Measurements from ENCODE around the gene PIP5K1B.

Gene PIP5K1B

DNA sequence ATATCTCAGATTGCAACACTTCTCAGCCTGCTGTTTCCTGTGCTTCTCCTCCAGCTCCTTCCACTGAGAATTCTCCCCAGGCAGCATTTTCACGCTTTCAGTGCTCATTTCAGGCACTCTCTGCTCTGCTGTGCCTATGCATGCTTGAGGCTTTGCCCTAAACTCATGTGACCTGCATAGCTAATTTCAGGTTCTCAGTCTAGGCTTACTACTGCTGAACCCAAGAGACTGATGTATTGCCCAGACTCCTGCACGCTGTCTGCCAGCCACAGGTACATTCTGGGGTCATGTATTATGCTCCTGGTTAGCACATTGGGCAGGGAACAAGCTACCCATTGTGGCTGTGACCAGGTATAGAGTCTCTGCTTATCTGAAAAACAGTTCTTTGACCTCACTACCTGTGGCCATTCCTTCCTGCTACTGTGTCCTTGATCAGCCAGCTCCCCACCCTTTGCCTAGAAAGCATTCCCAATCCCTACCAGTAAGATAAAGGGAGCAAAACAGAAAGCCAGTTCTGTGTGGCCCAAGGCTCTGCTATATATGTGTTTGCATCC is 34.7 kb downstream of the PIP5K1B start:
- DNase-seq, result no peak

DNA sequence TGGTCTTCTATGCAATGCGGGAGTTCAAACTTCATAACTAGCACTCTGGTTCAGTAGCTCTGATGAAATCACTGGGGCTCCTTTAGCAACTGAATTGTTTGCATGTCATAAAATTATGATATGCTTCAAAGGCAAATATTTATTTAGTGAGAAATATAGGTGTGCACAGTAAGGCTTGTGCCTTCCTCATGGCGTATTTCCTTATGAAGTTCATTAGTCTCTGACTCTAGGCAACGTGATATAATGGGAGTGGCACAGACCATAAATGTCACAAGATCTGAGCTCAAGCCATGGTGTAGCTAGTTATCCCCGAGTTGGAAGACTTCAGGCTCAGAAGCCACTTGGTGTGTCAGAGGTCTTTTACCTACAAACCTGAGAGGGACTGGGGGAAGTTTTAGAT is 35.5 kb downstream of the PIP5K1B start:
- no peak for DNase-seq

DNA sequence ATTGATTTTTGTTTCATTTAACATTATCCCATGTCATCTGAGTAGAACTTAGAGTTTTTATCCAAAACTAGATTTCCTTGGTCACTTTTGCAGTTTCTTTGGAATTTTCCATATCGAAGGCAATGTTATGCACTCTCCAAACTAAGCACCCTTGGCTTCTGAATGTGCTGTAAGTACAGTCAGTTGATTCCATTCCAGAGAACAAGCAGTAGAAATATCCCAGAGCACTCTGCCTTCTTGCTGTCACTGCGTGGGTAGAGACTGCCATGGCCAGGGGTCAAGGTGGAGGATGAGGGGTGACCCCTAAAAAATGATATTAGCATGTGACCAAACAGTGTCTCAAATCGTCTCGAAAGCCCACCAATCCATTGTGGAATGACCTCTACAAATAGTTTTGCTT is 36.2 kb downstream of the PIP5K1B start:
- DNase-seq, result no peak

DNA sequence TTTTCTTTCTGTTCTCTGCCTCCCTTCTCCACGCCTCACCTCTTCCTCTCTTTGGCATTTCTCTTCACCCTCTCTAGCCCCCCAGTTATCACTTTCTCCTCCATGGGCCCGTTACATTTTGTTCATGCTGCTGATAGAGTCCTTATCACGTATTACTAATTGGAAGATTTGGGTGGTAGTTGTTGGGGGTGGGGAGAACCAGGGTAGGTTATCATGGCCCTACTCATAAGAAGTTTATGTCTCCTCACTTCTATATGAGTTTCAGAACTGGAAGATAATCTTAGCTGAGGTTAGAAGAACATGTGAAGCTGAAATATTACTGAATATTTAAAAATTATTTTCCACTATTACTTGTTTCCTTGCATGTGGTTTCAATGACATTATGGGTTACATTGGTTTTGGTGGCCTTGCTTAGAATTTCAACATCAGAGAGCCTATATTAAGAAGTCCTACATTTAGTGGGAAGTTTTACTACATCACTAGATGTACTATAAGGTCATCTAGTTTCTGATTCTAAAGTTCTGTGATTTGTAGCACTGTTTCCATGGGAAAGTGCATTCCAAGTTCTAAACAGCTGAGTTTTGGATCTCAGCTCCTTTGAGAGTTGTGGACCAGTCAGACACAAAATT is 36.8 kb downstream of the PIP5K1B start:
- DNase-seq, result no peak

DNA sequence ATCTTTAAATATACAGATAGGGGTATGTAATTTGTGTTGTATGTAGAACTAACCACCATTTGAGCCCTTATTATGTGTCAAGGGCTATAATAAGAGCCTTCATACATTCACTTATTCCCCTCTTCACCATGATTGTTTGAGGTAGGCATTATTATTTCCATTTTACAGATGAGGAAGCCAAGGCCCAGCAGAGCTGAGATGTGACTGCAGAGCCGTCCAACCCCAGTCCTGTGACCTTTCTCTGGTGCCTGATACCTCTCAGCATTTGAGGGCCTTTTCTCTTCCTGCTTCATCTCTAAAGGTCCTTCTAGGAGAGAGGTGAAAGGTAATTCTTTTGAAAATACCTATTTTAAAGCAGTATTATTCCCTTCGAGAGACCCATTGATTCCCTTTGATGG is 37.3 kb downstream of the PIP5K1B start:
- DNase-seq, result no peak

DNA sequence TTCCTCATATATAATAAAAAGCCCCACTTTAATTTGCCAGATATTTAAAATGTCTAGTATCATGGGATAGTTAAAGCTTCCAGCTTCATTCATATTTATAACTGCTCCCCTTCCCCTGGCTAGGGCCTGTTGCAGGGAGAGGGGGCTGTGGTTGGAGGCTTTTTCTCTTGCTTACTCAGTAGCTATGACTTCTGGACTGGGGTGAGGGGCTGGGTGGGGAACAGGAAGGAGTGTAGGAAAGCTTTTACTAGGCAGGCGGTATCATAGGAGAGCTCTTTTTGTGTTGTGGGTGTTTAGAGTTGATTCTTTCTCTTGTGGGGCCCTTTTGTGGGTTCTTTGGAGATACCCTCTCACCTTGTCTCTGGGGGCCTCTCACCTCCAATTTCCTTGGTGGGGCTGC is 39.4 kb downstream of the PIP5K1B start:
- DNase-seq, result no peak

DNA sequence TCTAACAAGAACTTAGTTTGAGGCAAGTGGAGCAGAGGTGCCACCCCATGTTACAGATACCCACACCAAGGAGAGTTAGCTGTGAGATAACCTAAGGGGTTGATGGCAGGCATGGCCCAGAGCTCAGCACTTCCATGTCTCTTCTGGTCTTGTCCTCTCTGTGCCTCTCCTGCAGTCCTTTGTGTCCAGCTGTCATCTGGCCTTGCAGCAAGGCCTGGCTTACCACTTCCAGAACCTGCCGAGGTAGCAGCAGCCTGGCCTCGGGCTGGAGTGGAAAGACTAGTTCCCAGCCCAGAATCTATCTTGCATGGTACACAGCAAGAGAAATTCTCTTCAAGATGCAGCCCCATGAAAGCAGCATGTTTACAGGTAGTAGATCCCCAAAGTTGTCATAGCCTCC is 41.5 kb downstream of the PIP5K1B start:
- no peak for DNase-seq

DNA sequence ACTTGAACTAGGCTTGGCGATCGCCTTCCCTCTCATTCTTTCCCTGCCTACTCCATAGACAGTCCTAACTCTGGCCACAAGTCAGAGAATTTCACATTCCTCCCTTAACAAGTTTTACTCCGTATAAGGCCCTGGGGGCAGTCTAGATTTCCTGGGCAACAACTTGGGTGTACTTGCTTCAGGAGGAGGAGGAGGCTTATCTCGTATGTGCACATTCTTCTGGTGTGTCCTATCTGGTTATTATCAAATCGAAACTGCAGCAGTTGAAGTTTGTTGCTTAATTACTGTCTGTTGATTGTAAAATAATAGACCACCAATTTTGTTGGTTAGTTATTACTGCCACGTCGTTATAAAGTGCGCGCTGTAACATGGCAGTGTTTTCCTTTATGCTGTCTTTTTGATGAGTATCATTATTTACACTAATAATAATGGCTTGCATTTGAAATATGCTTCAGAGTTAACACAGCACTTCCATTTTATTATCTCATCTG is 42.0 kb downstream of the PIP5K1B start:
- no peak for DNase-seq

DNA sequence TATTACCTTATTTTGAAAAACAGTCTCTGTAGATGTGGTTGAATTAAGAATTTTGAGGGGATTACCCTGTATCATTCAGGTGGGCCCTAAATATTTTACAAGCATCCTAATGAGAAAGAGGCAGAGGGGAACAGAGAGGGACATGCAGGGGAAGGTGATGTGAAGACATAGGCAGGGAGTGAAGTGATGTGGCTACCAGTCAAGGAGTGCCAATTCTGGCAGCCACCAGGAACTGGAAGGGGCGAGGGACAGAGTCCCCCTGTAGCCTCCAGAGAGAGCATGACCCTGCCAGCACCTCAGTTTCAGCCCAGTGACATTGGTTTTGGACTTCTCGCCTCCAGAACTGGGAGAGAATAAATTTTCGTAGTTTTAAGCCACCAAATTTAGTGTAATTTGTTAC is 44.1 kb downstream of the PIP5K1B start:
- DNase-seq, result no peak

DNA sequence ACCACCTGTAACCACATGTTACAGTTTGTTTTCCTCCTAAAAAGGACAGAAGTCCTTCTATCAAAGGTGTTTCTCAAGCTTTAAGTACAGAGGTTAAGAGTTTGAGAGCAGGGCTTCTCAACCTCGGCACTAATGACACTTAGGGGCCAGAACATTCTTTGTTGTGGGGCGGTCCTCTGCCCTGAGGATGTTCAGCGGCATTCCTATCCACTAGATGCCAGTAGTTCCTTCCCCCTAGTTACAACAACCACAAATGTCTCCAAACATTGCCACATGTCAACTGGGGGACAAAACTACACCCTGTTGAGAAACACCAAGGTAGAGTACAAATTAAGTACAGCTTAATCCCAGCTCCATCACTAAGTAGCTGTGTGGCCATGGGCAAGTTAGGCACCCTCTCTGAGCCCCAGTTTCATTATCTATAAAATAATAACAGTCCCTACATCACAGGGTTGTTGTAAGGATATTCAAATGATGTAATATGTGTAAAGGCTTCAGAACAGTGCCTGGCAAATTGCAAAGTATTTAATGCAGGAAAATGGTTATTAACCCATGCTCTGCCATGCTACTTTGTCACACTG is 44.6 kb downstream of the PIP5K1B start:
- no peak for DNase-seq

DNA sequence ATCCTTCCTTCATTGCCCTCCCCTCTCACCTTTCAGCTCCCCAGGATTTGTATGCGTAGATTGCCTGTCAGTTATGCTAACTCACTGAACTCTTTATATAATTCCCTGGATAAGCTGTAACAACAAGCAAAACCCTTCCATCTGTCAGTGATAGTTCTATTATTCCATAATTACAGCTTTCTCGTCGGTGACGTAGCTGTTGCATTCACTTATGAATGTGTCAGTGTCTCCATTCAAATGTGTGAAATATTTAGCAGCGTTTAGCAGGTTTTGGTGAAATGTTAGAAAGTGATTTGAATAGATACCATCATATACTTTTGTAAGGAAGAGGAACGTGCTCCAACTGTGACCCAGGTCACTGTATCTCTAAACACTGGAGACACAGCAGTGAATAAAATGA is 45.2 kb downstream of the PIP5K1B start:
- DNase-seq, result no peak

DNA sequence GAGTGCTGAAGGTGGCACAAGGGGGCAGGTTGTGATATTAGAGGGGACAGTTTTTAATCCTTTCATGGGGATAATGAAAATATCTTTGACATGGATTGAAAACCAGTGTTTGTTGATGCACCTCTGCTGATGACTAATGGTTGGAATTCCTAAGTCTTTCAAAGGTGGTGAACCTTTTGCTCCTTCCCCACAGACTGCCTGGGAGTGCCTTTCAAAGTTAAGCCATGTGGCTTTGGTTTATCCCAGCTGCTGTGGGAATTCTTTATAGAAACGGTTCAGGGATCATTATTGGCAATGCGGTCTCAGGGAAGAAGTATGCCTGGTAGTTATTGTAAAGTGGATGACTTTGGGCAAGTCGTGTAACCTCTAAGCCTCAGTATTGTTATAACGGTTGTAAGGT is 45.7 kb downstream of the PIP5K1B start:
- no peak for DNase-seq

DNA sequence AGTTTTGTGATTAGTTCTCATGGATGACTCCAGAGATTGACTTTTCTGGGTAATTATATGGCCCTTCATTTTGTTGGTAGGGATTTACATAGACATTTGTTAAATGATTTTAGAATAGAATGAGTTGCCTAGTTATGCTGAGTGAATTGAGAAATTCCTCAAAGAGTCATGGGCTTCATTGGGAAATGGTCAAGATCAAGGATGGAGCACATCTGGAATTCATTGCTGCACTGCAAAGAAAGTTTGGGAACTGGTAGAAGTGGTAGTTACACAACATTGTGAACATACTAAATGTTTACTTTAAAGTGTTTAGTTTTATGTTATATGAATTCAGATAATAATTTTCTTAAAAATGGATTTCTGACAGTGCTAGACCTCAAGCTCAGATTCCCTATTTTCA is 46.5 kb downstream of the PIP5K1B start:
- no peak for DNase-seq

DNA sequence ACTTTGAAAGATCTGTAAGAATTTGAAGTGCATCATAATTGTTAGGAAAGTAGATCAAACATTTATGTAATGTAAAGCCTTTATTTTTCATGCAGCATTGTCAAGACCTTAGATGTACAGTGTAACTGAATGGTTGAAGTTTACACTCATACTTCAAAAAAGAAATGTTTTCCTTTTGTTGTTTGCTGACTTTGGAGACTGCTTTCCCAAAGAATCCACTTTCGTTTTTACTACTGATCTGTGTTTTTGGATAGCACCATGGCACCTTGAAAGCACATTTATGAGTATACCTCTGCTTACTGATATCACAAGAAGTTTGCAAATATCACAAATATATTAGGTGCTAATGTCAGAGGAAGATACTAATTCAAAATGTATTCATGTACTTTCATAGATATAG is 50.0 kb downstream of the PIP5K1B start:
- DNase-seq, result no peak

DNA sequence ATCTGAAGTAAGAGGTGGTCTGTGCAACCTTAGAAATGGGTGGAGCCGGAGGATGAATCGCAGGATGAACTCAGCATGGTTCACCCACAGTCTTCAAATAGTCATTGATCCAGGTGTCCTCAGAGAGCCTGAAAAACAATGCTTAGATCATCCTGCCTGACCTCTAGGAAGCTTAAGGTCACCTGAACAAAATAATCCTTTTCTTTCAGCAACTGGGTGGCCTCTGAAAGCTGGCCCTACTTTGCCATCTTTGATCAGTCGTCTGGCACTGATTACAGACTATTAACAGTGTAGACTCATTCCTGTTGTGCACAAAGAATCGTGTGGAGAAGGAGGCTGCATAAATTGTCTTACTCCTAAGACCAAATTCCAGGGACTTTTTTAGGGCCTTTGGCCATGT is 50.7 kb downstream of the PIP5K1B start:
- DNase-seq, result no peak

DNA sequence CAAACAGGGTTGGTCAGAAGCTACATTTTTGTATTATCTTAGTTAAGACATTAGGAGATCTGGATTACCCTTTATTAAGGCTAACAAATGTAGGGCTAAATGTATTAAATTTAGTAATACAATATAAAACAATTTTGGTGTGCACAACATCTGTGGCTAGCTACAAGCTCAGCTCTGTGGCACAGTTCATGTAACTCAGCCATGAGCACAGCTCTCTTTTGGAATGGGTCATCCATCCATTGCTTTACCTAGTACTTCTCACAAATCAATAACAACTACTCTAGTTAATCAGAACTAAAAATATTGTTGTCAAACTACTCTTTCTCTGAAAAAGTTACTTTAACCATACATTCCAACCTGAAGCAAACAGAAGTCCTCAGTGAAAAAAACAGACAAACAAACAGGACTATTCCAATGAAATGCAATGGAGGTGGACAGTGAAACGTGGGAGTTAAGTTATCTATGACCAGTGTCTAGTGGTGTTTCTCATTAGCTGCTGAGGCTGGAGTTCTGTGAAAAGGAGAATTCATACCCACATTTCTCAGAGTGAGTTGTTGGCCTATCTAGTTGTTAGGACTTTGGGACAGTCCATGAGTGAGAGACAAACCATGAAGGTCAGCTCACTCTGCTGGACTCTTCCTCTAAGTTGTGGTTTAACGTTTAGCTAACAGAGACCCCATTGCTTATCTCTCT is 55.1 kb downstream of the PIP5K1B start:
- no peak for DNase-seq

DNA sequence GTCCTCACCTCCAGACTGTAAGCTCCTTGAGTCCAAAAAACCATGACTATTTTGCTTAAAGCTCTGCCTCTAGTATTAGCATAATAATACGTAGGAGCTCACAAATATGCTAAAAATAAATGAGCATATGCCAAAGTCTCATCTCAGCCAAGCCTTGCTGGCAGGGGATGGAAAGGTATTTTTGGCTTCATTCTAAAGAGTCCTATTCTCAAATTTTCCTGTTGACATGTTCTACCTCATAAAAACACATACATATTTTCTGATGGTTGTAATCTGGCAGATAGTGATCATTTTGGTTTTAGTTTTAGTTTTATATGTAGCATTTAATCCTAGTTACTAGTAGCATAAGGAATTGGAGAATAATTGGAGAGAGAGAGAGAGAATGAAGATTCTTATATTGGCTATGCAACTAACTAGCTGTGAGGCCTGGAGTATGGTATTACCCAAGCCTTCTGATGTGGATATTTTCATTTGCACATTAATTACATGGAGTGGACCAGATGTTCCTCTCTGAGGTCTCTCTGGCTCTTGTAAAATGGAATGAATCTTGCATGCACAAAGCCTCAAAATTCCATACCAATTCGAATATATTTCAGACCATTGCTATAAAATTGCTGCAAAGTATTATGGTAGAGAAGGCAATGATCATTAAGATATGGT is 55.8 kb downstream of the PIP5K1B start:
- no peak for DNase-seq

DNA sequence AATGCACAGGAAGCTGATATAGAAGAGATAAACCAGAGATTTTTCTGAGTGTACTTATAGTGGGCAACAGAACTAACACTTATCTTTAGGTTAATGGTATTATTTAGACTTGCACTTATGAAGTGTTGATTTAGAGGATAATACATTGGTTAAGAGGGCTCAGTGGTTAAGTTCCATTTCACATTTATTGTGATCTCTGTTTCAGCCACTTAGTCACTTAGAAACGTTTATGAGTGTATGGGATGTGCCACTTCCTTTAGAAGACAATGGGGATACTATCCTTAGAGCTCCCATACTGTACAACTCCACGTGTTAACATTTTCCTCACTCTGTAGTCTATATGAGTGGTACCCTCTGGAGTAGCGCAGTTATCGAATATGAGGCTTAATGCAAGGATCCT is 57.5 kb downstream of the PIP5K1B start:
- DNase-seq, result no peak

DNA sequence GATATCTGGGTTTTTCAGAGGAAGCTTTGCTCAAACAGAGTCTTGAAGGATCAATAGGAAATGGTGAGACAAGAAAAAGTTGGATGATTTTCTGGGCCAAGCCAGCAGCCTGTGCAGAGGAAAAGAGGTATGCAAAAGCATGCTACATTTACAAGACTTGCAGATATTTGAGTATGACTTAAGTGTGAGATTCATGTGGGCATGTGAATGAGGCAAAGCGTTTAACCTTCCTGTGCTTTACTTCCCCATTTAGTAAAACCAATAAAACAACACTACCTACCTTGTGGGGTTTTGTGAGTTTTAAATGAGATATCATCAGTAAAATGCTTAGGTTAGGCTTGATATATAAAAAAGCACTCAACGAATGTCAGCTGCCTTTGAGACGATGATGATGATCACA is 58.1 kb downstream of the PIP5K1B start:
- DNase-seq, result no peak

DNA sequence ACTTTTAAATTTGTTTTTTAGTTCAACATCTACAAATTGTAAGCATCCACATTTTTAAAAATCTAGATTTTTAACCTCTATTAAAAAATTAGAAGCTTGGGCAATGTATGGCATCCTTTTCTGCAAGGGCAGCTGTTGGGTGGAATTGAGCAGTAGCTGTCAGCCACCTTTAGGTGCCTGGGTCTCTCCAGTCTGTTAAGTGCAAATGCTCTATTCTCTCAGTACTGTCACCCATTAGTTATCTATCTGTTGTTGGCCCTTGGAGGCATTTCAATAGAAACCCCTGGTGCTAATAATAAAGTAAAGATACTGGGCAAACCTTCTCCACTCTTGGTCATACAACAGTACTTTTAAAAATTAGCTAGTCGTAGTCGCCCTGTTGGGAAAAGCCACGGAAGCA is 63.6 kb downstream of the PIP5K1B start:
- DNase-seq, result no peak

DNA sequence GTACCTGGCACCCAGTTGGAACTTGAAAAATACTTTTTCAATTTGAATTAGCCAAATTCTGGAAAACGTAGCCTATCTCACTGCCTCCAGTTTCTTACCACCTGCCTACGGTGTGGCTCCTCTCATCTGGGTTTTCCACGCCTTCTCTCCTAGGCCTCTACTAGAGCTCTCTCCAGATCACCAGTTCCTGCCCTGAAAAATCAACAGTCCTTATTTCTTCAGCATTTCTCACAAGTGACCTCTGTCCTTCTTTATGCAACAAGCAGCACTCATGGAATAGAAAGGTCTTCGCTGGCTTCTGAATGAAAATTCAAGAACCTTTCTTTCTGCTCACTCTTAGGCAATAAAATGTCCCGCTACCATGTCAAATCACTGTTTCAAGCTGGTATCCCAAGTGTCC is 64.8 kb downstream of the PIP5K1B start:
- DNase-seq, result no peak

DNA sequence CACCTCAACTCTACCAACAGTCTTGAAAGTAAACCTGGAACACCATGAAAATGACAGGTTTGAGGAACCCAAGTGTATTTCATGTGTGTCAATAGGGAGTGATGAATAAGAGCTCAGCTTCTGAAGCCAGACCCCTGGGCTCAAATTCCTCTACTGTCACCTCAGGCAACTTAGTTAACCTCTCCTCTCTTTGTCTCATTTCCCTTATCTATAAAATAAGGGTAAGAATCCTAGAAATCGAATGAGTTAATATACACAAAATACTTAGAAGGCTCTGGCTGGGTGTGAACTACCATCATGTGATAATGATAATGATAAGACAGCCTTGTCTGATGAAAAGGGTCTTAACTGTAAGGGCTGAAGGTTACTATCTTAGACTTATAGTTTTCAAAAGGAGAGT is 66.3 kb downstream of the PIP5K1B start:
- DNase-seq, result no peak

DNA sequence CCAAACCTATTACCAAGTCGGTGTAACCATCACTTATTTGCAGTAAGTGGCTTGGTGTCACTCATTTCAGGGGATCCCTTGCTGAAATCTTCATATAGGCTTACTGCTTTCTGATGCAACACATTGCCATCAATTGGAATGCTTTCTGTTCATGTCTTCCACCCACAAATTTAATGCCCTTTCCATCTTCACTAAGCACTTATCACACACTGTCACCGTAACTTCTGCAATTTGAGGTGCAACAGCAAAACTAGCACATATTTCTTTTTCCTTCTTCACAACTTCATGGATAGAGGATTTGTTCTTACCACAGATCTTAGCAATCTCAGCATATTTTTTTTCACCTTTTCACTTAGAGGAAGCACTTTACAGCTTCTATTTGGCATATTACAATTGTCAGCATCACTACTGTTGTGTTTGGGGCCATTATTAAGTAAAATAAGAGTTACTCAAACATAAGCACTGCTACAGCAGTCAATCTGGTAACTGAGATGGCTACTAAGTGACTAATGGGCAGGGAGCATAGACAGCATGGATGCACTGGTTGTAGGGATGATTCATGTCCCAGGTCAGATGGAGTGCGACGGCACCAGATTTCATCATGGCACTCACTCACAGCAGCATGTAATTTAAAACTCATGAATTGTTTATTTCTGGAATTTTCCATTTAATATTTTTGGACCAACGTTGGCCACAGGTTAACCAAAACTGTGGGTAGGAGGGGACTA is 70.1 kb downstream of the PIP5K1B start:
- no peak for DNase-seq

Data from T-helper 1 cell (primary cell).